Natural killer cell (primary cell): ENCODE data around the gene BNC2. TPM values are rescaled to one million over a fixed set of nuclear protein-coding genes. Genes with fewer than 3 reads are reported as not detected.

Experiments
- ATAC-seq, 3 donors: fragments of 150-1000 bp in 2 of 3; fragments of 200-7000 bp in 1 of 3; cut with Tn5 transposase; 1 replicate in 1 of 3; 2 replicates in 2 of 3; pipeline ENCODE4 v1.10.0; 2021; ENCODE audit warnings: mild to moderate bottlenecking in 2 of 3, moderate library complexity in 2 of 3
- DNase-seq, 2 donors: peaks; one replicate each; pipeline versions ENCODE4 v3.0.0 to v3.0.0-alpha.2; 2013 to 2021; ENCODE audit warnings: mixed read lengths in 1 of 2
- H3K27ac ChIP-seq: one replicate; pipeline ENCODE4 v1.5.1; 2013; ENCODE audit warnings: mild to moderate bottlenecking, low read length
- H3K27me3 ChIP-seq: one replicate; pipeline ENCODE4 v1.6.1; 2013; ENCODE audit warnings: low read length; ENCODE audit not compliant: control insufficient read depth, insufficient read depth
- H3K36me3 ChIP-seq: one replicate; pipeline ENCODE4 v1.6.1; 2013; ENCODE audit warnings: low read length; ENCODE audit not compliant: control insufficient read depth, insufficient read depth
- H3K4me1 ChIP-seq: one replicate; pipeline ENCODE4 v1.6.1; 2013; ENCODE audit warnings: low read length; ENCODE audit not compliant: control insufficient read depth, insufficient read depth
- H3K4me3 ChIP-seq: one replicate; pipeline ENCODE4 v1.5.1; 2013; ENCODE audit warnings: low read length
- H3K9me3 ChIP-seq: one replicate; pipeline ENCODE4 v1.6.1; 2013; ENCODE audit warnings: low read length; ENCODE audit not compliant: control insufficient read depth, insufficient read depth
- H3K27ac Mint-ChIP-seq, 2 donors: one replicate each; pipeline ENCODE4 v1.8.0; 2022; ENCODE audit warnings: mild to moderate bottlenecking in 2 of 2, mixed read lengths in 2 of 2, moderate library complexity in 1 of 2
- H3K27me3 Mint-ChIP-seq, 2 donors: one replicate each; pipeline ENCODE4 v1.8.0; 2022; ENCODE audit warnings: low read depth in 2 of 2, mixed read lengths in 2 of 2
- H3K36me3 Mint-ChIP-seq: one replicate; pipeline ENCODE4 v1.8.0; 2022; ENCODE audit warnings: mixed read lengths
- H3K4me1 Mint-ChIP-seq, 2 donors: one replicate each; pipeline ENCODE4 v1.8.0; 2022; ENCODE audit warnings: mixed read lengths in 2 of 2
- H3K4me3 Mint-ChIP-seq: one replicate; pipeline ENCODE4 v1.8.0; 2022; ENCODE audit warnings: mild to moderate bottlenecking, moderate library complexity, mixed read lengths
- H3K9me3 Mint-ChIP-seq, 2 donors: one replicate each; pipeline ENCODE4 v1.8.0; 2022; ENCODE audit warnings: mixed read lengths in 2 of 2
- CTCF ChIP-seq: fragments of 200-600 bp; IDR thresholded peaks from one replicate; pipeline ENCODE4 v1.8.0; 2022; ENCODE audit warnings: antibody characterized with exemption
- WGBS: methylation state at CpG from one replicate; pipeline ENCODE4 v1.1.7; 2013; ENCODE audit warnings: missing lambda C conversion rate; ENCODE audit not compliant: insufficient coverage; 5-methylcytosine and 5-hydroxymethylcytosine counted together
- intact Hi-C: fragments of 100-400 bp; cut with micrococcal nuclease; formaldehyde crosslinking; loops from one replicate; pipeline ENCODE4 v1.14.2; 2022
- total RNA-seq, 4 donors: library from RNA; stranded (reverse); fragments of 120-200 nt in 1 of 4; gene quantifications; one replicate each; pipeline versions ENCODE4 v1.2.3 to v1.2.4, GENCODE V29; 2013 to 2022

BNC2 gene
- total RNA-seq, 3 donors from 2014 or later (not counting 1 experiment from before 2014, with no cell fraction given), result 36.9 to 84.2 (median 66.5) TPM

- 33% methylated on average over 2 of the region's 3 CpGs for WGBS
Measured at GRCh38 chr9:16782490-16782889, 88.0 kb downstream of the BNC2 start.

GRCh38 chr9:16775330-16775729 is 95.1 kb downstream of the BNC2 start:
- H3K4me3 ChIP-seq, result no peak overlapping the region
- no peaks in the 10 kb centered on the region for H3K27me3 ChIP-seq
- Mint-ChIP-seq H3K4me3 (no peak overlapping the region), H3K27ac (no peak overlapping the region), H3K9me3 (no peaks in the 10 kb centered on the region), H3K4me1 (peaks cover 5 to 17% of the 10 kb centered on the region in 2 donors), H3K27me3 (no peaks in the 10 kb centered on the region), H3K36me3 (no peaks in the 10 kb centered on the region)
- no peaks in the 10 kb centered on the region for H3K36me3 ChIP-seq
- no peaks in the 10 kb centered on the region for H3K9me3 ChIP-seq
- TF ChIP-seq CTCF, result no peak
- intact Hi-C loops, result no loop called here
- ATAC-seq, result no peak
- DNase-seq, result no peak
- no peaks in the 10 kb centered on the region for H3K4me1 ChIP-seq
- no peak overlapping the region for H3K27ac ChIP-seq
- WGBS, result 100% methylated on average over 1 of the region's 2 CpGs

More at GRCh38 chr9:16782490-16782889, 88.0 kb downstream of the BNC2 start:
- Histone ChIP-seq H3K4me1 (peaks cover 9% of the 10 kb centered on the region), H3K27me3 (no peaks in the 10 kb centered on the region), H3K4me3 (no peak overlapping the region), H3K36me3 (no peaks in the 10 kb centered on the region), H3K9me3 (no peaks in the 10 kb centered on the region), H3K27ac (no peak overlapping the region)
- no peak for DNase-seq
- Mint-ChIP-seq H3K27me3 (no peaks in the 10 kb centered on the region), H3K9me3 (no peaks in the 10 kb centered on the region), H3K4me3 (peak overlapping the region; percentile 28), H3K27ac (peak overlapping the region; percentile 8 to 60), H3K36me3 (no peaks in the 10 kb centered on the region), H3K4me1 (peaks cover 35 to 55% of the 10 kb centered on the region in 2 donors)
- TF ChIP-seq CTCF, result no peak
- ATAC-seq, result peak; percentile 40 to 94 (median 52)
- intact Hi-C loops, result no loop called here

- no peak for TF ChIP-seq CTCF
- H3K4me1 Mint-ChIP-seq, result peaks cover 8 to 24% of the 10 kb centered on the region in 2 donors
- Histone ChIP-seq H3K27me3 (no peaks in the 10 kb centered on the region), H3K36me3 (no peaks in the 10 kb centered on the region), H3K9me3 (no peaks in the 10 kb centered on the region), H3K4me3 (no peak overlapping the region), H3K4me1 (no peaks in the 10 kb centered on the region), H3K27ac (no peak overlapping the region)
- ATAC-seq, result no peak
- DNase-seq, result no peak
- no peaks in the 10 kb centered on the region for H3K27me3 Mint-ChIP-seq
- no peaks in the 10 kb centered on the region for H3K36me3 Mint-ChIP-seq
- intact Hi-C loops, result no loop called here
- no peak overlapping the region for H3K27ac Mint-ChIP-seq
- no peaks in the 10 kb centered on the region for H3K9me3 Mint-ChIP-seq
- no peak overlapping the region for H3K4me3 Mint-ChIP-seq
- 93% methylated on average over 4 of the region's 5 CpGs for WGBS
Measured at GRCh38 chr9:16773617-16774016, 96.9 kb downstream of the BNC2 start.

GRCh38 chr9:16773116-16773515 is 97.4 kb downstream of the BNC2 start:
- intact Hi-C loops, result no loop called here
- Mint-ChIP-seq H3K27ac (no peak overlapping the region), H3K27me3 (no peaks in the 10 kb centered on the region), H3K4me3 (no peak overlapping the region), H3K36me3 (no peaks in the 10 kb centered on the region), H3K4me1 (peaks cover 11 to 24% of the 10 kb centered on the region in 2 donors), H3K9me3 (no peaks in the 10 kb centered on the region)
- Histone ChIP-seq H3K4me1 (no peaks in the 10 kb centered on the region), H3K27ac (no peak overlapping the region), H3K4me3 (no peak overlapping the region), H3K36me3 (no peaks in the 10 kb centered on the region), H3K9me3 (no peaks in the 10 kb centered on the region), H3K27me3 (no peaks in the 10 kb centered on the region)
- 86% methylated on average over 4 of the region's 4 CpGs for WGBS
- no peak for DNase-seq
- TF ChIP-seq CTCF, result no peak
- ATAC-seq, result peak in 1 of 3 donors; percentile 39
